ENCODE data around the gene VANGL2.
A peak's percentile ranks its signal among the peaks of the same experiment; 100 is the strongest.

- TF ChIP-seq POLR2A (IDR thresholded peaks at IDR 0.05; ENCODE audit: low read depth, low read length) (peak; percentile 42; the same call in 1 of the 2 replicates), TAF1 (IDR thresholded peaks at IDR 0.05; ENCODE audit: borderline replicate concordance, low read depth, low read length) (no peak)
These were observed 59.9 kb downstream of the VANGL2 start for GRCh38 chr1:160460214-160460642.
